ENCODE data around the gene FBXO42.

FBXO42 gene

DNA sequence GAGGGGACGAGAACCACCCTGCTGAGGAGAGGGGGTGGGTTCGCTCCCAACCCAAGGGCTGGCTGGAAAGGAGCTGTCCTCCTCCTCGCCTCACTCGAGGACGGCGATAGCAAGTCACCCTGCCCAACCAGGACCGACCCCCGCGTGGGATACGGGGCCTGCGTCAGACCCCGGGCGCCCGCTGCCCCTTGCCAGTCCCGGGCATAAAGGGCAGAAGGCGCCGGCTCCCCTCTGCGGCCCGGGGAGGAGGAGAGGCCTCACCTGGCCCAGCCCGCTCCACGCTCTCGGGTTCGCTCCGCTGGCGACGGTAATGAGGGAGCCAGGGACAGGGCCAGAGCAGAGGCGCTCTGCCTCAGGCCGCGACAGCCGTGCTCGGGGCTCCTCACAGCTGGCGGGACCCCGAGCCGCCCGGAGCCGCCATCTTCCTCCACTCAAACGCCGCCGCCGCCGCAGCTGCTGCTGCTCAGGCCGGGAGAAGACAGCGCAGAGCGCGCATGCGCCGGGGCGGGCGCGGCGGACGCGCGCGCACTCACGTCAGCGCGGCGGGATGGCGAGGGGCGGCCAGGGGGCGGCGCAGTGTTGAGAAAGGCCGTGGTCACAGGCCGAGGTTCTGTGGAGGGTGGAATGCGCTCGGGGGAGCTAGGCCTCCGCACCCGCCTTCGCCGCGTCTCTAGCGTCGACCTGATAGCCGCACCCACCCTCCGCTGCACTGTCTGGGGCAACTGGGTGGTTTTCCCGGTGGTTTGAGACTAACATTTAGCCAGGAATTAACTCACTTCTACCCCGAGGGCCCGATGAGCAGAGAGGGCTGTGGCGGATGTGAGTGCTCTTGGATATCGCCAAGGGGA lies at the start of gene FBXO42:
Gene FBXO42 (minus strand): TSS at position 487 of the 848 bp plus-strand sequence. CDS start 37,062 bp downstream, outside the sequence.
- peak; percentile 90 for DNase-seq (ENCODE audit: low spot score)

DNA sequence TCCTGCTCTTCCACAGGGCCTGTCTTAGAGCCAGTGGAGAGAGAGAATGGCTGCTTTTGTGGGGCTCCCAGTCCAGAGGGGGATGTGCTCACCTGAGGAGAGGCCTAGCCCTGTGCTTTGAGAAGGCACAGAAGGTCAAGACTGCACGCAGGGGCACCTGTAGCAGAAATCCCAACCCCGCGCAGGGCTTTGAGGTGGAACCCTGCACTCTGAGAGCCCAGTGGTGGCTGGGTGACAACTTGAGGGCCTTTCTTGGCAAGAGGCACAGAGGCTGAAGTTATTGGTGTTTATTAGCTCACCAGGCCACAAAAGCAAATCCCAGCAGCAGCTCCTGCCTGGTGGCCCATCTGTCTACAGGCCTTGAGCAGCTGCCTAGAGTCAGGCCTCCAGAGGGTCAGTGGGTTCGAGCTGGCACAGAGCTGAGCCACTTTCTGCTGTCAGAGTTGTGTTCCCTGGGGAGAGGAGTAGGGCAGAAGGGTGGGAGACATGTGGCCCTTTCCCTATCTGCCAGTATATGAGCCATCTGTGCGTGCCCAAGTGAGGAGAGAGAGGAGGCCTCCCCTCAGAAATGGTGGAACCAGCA lies 46.2 kb upstream of the FBXO42 start:
- no peak for DNase-seq (ENCODE audit: low spot score)

DNA sequence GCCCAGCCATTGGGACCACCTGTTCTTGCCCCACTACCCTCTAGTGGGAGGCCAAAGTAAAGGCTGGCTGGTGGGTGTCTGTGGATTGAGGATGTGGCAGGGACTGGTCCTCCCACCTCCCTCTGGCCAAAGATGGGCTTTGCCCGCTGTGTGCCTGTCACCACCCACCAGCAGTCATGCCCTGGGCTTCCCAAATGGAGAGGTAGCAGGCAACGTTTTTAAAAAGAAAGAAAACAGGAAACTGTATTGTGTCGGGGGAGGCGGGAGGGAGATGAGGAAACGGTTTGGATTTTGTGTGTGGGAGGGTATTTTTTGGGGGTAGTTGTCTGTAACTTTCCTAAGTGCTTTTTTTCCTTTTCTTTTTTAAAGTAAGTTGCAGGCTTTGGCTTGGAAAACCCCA lies 44.8 kb upstream of the FBXO42 start:
- no peak for DNase-seq (ENCODE audit: low spot score)

DNA sequence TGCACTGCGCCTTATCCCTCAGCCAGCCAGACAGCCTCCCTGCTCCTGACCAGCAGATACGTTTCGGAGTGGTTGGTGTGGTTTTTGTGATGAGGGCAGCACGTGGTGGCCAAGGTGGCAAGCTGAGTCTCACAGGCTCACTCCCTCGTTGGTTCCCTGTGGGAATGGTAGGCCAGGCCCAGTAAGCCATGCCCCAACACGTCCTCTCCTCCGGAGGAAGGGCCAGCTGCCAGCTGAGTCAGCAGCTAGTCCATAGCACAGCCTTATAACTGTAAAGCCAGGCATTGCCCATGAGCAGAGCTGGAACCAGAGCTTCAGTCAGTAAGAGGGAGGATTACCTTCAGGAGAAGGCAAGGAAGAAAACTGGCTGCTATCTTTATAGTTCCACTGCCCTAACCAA lies 44.3 kb upstream of the FBXO42 start:
- DNase-seq (ENCODE audit: low spot score) = peak; percentile 34

DNA sequence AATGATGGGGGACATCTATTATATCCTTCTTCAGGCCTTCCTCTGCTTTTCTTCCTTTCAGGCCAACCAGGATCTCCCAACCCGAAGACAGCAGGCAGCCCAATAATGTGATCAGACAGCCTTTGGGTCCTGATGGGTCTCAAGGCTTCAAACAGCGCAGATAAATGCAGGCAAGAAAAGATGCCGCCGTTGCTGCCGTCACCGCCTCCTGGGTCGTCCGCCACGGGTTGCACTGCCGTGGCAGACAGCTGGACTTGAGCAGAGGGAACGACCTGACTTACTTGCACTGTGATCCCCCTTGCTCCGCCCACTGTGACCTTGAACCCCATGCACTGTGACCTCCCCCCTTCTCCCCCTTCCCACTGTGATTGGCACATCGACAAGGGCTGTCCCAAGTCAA lies 42.7 kb upstream of the FBXO42 start:
- no peak for DNase-seq (ENCODE audit: low spot score)

DNA sequence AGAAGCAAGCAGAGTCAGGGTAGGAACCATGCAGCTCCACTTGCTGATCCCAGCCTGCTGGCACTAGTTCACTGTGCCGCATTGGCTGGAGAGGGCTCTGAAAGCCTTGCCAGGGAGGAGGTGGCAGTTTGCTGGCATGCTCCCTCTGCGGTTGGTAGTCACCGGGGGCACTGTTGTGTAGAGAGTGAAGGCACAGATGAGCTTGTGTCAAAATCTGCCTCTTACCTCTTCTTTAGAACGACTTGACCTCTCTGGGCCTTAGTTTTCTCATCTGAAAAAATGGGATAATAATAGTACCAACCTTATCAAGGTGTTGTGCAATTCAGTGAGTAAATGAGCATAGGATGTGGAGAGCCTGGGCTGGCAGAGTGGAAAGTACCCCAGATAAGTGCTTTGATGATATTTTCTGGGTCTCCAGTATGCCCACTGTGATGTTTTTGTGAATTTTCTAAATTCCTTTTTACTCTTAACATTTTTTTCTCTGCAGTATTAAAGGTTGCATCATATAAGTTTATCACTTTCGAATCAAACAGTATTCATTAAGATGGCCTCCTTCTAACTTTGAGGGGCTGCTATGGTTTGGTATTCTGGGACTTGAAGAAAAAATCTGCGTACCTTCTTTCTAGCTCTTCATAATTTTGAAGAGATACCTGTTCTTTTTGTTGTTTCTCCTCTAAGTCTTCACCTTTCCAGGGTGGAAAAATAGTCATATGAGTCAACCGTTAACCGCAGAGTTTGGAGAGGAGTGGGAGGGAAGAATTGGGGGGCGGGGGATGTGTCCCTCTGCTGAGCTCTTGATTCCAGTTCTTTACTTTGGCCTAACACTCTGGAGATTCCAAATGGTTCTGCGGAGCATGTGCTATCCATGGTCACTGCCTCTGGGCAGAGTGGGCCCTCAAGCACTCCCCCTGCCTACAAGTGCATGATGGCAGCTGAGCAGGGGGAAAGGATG lies 41.6 kb upstream of the FBXO42 start:
- DNase-seq (ENCODE audit: low spot score) = peak; percentile 15

DNA sequence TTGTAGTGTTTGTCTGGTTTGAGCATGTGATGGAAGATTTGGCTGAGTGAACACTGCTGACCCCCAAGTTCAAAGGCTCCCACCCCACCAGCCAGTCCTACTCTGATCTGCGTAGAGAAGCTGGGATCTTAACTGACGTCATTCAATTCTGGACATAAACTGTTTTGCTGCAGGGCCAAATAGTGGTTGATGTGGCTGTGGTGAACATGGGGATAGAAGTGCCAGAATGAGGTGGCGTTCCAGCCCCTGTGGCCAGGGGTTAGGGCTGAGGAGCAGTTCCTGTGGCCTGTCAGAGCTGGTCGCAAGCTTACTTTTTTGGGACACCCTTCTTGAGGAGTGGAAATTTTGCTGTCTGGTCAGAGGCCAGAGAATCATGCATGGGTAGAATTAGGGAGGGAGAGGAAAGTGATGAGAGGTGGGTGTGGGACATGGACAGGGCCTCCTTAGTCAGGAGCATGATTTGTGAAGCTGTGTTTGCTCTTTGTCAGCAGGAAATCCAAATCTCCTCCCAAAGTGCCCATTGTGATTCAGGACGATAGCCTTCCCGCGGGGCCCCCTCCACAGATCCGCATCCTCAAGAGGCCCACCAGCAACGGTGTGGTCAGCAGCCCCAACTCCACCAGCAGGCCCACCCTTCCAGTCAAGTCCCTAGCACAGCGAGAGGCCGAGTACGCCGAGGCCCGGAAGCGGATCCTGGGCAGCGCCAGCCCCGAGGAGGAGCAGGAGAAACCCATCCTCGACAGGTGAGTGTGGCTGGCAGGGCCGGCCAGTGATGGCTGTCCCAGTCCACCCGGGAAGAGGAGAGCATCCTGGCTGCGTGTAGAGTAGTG lies 40.7 kb upstream of the FBXO42 start:
- DNase-seq (ENCODE audit: low spot score) = no peak

DNA sequence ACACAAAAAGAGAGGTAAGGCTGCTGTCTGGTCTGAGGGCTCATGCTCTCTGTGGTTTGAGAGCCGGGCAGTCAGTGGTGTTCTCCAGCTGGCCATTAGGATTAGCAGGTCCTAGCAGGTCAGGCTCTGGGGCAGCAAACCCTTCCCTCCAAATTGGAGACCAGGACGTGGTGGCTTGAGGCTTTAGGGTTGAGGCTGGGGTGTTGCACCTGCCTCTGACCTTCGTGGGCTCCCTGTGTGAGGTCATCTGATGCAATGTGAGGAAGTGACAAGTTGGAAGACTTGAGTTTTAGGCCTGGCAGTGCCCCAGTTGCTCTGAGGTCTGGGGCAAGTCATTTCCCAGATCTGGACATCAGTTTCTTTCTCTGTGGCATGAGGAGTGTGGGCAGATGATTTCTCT lies 39.1 kb upstream of the FBXO42 start:
- no peak for DNase-seq (ENCODE audit: low spot score)

DNA sequence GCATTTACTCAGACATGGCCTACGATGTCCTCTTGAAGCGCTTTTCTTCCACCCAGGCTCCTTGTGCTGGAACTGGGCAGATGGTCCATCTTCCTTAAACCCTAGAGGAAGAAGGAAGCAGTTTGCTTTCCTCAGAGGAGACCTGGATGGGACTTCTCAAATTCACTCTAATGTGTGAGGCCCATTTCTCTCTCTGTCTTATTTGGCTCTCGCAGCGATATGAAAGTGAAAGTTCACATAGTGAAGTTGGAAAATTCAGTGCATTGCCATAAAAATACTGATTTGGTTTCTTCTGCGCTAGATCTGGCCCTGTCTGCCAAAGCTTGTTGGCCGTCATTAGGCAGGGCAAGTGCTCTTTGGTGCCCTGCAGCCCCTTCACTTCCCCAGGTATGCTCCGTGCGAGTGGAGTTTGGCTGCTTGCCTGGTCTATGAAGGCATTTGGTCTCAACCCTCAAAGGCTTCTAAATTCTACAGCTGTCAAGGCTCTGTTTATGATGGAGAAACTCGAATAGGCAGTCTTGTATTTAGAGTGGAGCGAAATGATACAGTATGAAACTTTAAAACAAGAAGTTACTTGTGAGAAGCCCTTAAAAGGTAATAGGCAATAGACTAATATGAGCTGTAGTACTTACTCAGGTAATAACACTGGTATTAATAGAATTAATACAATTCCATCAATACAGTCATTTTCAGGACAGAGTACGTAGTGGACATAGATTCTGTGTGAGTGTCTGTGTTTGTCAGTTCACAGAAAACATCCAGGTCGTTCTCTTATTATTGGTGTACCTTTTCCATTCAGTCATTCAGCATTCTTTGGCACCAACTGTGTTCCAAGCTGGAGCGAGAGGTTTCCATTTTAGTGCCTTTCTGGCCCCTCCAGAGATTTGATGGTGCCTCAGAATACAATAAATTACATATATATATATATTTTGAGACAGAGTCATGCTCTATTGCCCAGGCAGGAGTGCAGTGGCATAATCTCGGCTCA lies 35.2 kb upstream of the FBXO42 start:
- DNase-seq (ENCODE audit: low spot score) = no peak

DNA sequence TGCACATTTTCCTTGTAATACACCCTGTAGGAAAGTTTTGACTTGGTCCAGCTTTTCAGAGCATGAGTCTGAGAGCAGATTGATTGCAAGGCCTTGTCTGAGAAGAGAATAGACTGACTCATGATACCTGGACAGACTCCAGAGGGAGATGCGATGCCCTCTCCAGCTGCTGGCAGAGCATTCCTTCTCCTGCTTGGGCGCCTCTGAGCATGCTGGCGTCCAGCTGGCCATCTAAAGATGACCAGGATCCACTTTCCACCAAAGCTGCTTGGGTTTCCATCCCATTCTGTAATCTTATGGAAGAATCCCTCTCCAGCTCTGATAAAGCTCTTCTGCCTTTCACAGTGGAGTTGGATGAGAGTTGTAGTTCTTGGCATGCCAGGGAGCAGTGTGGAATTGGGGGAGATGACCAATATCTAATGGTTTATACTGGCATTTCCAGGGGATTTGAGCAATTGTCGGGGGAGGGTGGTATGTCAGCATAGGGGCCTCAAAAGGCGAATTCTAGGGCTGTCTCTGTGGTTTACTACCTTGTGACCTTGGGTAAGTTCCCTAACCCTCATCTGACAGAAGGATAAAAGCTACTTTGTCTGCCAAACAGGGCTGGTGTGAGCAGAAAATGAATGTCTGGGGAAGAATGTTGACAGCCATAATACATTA lies 34.3 kb upstream of the FBXO42 start:
- no peak for DNase-seq (ENCODE audit: low spot score)

DNA sequence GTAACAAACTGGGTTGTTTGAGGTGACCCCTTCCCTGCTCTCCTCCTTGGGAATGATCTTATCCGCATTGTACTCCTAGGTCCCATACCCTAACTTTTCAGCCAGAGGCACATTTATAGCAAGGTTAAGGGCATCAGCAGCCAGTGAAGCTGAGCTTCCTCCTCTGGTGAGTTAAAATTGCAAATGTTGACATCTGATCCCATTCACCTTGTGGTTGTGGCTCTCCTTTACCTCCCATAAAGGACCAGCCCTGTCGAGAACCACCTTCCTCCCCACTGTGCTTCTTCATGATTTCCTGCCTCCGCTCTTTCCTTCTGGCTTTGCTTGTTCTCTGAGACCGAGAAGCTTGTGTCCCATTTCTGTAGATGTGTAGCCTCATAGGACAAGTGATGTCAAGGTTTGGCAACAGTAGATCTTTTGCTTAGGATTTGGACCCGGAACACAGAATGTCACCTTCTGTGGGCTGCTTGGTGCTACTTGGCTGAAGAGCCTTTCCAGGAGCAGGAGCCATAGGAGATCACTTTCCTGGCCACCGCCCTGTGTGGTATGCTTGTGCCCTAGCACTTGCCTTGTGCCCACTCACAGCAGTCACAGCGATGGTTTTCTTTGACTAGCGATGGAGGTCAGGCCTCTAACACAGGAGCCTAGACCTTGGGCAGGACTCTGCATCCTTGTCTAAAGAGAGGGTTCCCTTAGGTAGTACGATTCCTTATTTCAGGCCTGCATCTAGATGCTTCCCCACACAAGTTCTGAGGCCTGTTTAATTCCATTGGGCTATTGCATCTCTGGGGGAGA lies 33.6 kb upstream of the FBXO42 start:
- no peak for DNase-seq (ENCODE audit: low spot score)

DNA sequence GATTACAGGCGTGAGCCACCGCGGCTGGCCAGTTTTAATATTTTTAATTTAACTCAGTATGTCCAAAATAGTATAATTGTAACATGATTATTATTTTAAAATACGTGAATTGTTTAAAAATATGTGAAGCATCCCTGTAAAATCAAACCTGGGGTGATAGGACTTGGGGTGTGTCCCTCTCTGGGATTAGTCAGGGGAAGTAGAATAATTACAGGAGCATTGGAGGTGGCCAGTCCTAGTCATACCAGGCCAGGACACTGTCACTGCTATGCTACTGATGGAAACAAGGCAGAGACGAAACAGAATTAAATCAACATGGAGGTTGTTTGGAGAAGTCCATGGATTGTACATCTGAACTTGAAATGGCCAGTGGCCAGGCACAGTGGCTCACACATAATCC lies 31.6 kb upstream of the FBXO42 start:
- no peak for DNase-seq (ENCODE audit: low spot score)

DNA sequence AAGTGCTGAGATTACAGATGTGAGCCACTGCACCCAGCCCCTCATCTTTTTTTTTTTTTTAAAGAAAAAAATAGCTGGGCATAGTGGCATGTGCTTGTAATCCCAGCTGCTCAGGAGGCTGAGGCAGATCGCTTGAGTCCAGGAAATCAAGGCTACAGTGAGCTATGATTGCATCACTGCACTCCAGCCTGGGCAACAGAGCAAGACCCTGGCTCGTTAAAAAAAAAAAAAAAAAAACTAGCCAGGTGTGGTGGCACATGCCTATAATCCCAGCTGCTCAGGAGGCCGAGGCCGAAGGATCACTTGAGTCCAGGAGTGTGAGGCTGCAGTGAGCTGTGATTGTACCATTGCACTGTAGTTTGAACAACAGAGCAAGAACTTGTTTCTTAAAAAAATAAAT lies 28.6 kb upstream of the FBXO42 start:
- DNase-seq (ENCODE audit: low spot score) = no peak

DNA sequence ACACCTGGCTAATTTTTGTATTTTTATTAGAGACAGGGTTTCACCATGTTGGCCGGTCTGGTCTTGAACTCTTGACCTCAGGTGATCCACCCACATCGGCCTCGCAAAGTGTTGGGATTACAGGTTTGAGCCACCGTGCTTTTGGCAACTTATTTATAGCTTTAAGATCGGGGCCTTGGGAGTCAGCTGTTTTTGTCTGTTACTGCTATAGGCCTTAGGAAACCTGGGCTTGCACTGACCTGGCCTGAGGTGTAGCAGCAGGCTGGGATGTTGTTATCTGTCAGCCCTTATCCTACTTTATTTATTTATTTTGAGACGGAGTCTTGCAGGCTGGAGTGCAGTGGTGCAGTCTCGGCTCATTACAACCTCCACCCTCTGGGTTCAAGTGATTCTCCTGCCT lies 26.2 kb upstream of the FBXO42 start:
- DNase-seq (ENCODE audit: low spot score) = no peak

DNA sequence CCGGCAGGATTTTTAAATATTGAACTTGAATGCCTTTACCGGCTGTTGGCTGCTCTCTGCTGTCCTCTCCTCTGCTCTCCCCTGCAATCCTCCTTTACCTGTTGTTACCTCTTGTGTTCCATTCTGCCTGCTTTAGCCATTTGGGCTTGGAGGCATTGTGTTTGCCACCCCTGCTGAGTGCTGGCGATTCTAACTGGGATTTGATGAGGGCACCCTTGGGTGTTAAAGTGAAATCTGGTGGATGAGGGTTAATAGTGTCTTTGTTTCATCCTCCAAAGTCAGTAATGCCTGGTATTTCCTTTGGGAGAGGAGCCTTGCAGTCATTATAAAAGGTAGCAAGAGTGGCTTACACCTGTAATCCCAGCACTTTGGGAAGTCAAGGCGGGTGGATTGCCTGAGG lies 24.7 kb upstream of the FBXO42 start:
- no peak for DNase-seq (ENCODE audit: low spot score)

DNA sequence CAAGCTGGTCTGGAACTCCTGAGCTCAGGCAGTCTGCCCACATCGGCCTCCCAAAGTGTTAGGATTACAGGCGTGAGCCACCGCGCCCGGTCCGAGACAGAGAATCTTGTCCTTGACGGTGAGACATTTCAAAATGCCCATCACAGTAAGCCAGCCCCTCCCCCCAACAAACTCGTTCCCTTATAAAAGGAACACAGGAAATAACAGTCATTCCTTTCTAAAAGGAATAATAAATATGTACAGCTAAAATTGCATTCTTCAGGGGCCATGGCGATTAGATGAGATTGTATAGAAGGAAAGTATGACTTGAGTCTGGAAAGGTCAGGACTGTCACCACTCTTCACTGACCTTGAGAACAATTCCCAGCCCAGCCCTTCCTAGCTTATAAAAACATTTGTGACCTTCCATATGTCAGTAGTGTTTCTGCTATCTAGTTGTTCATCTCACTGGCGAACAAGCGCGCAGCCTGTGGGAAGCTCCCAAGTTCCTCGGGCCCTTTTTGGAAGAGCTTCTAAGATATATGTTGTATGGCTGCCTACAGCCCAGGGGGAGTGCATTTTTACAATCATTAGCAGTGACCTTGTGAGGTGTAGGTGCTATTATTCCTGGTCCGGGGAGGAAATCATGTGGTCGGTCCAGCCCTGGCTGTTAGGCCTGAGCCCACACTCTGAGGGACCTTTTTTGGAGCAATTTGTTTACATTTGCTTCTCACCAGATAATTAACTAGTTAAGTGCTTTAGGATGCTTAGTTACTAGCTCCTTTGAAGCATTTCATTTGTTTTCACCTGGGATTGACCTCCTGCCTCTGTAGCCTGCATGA lies 23.5 kb upstream of the FBXO42 start:
- DNase-seq (ENCODE audit: low spot score) = no peak

DNA sequence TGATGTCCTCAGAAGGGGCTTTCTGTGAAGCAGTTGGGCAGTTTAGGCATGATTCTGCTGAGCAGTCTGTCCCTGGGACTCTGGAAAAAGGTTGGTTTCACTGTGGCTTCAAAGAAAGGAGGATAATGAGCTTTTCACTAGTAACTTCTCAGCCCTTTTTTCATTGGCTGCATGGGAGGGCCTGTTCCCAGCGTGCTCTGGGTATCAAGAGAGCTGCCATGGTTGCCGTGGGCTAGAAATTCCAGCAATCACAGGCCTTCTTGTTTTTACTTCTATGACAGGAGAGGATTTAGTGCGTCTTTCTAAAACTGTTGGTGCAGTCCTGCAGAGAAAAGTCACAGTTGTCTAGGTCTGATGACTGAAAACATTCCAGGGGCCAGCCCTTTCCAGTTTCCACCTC lies 22.0 kb upstream of the FBXO42 start:
- no peak for DNase-seq (ENCODE audit: low spot score)
